Gastrocnemius medialis (tissue), 4 donors: Measurements from ENCODE around the gene OLR1. TPM values are rescaled to one million over a fixed set of nuclear protein-coding genes. Genes with fewer than 3 reads are reported as not detected.

Experiments
- ATAC-seq, 2 donors: fragments of 150-250 bp; one replicate each; pipeline ENCODE4 v1.9.1; 2016
- DNase-seq, 2 donors: peaks; one replicate each; pipeline ENCODE4 v3.0.0-alpha.2; 2019
- H3K27ac ChIP-seq, 4 donors: fragments of 200-600 bp; sonication (generic); 1 replicate in 1 of 4; 2 replicates in 3 of 4; pipeline ENCODE4 v1.5.1; 2016 to 2018; ENCODE audit warnings: mild to moderate bottlenecking in 2 of 4, moderate library complexity in 1 of 4
- H3K27me3 ChIP-seq, 3 donors: fragments of 200-600 bp; sonication (generic) in 2 of 3; 1 replicate in 1 of 3; 2 replicates in 2 of 3; pipeline versions ENCODE4 v1.5.1 to v1.6.0; 2016 to 2019; ENCODE audit warnings: mild to moderate bottlenecking in 1 of 3, moderate library complexity in 1 of 3
- H3K36me3 ChIP-seq, 2 donors: fragments of 200-600 bp; sonication (generic) in 1 of 2; one replicate each; pipeline ENCODE4 v1.5.1; 2017 to 2018
- H3K4me1 ChIP-seq, 2 donors: fragments of 200-600 bp; sonication (generic) in 1 of 2; one replicate each; pipeline ENCODE4 v1.5.1; 2016 to 2017; ENCODE audit warnings: mild to moderate bottlenecking in 2 of 2
- H3K4me3 ChIP-seq, 4 donors: fragments of 200-600 bp; sonication (generic) in 3 of 4; 1 replicate in 1 of 4; 2 replicates in 3 of 4; pipeline ENCODE4 v1.5.1; 2016 to 2019; ENCODE audit warnings: mild to moderate bottlenecking in 2 of 4
- H3K9me3 ChIP-seq, 3 donors: fragments of 200-600 bp; sonication (generic) in 2 of 3; 1 replicate in 1 of 3; 2 replicates in 2 of 3; pipeline ENCODE4 v1.5.1; 2016 to 2019
- POLR2A ChIP-seq, 2 donors: fragments of 450-650 bp; IDR thresholded peaks; one replicate each; pipeline ENCODE4 v1.6.1; 2017; ENCODE audit warnings: antibody characterized with exemption in 2 of 2, mild to moderate bottlenecking in 2 of 2, moderate library complexity in 2 of 2
- in situ Hi-C, 4 donors: fragments of 200-750 bp; cut with MboI; loops; one replicate each; pipeline versions ENCODE4 v1.15.0 to v1.8.0; 2017; ENCODE audit warnings: low sequenced_read_pairs in 4 of 4
- intact Hi-C: fragments of 100-400 bp; cut with DNase I; formaldehyde crosslinking; loops from one replicate; pipeline ENCODE4 v1.15.1; 2023; ENCODE audit warnings: low total_unique reads
- total RNA-seq, 4 donors: library from RNA; depleted of rRNA; stranded (reverse); fragments of >200 nt; gene quantifications; one replicate each; pipeline versions ENCODE4 v1.1.0 to v1.2.3, GENCODE V29; 2016
- TF ChIP-seq, protein P1 (sequence below), 5 experiments: fragments of 450-650 bp in 3 of 5; fragments of 200-600 bp in 2 of 5; sonication (generic) in 2 of 5; IDR thresholded peaks in 4 of 5; conservative IDR thresholded peaks in 1 of 5; 1 replicate in 4 of 5; 2 replicates in 1 of 5; pipeline ENCODE4 v1.5.1; 2016 to 2019; ENCODE audit warnings: antibody characterized with exemption in 5 of 5, mild to moderate bottlenecking in 3 of 5, moderate library complexity in 3 of 5

Gene OLR1
- total RNA-seq, 4 donors from 2014 or later: 0.42 TPM; not detected in 3

DNA sequence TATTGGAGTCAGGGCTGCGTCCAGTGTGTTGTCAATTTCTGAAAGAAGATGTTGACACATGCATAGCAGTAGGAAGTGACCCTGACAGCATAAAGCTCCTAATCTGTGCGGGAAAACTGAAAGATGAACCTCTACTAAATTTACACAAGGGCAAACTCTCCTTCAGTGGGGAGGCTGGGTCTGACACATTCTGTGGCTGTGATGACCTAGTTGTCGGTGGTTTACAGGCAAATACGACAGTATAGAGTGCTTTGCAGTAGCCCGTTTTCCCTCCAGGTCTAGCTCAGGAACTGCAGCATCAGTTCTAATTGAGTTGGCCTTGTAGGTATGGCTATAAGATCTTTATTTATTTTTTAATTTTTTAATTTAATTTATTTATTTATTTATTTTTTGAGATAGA is 25.9 kb upstream of the OLR1 start:
- Histone ChIP-seq H3K9me3 (no peaks in the 10 kb centered on the region), H3K27me3 (no peaks in the 10 kb centered on the region), H3K4me3 (no peak overlapping the region), H3K36me3 (no peaks in the 10 kb centered on the region), H3K4me1 (no peaks in the 10 kb centered on the region), H3K27ac (no peak overlapping the region)
- TF ChIP-seq POLR2A (IDR thresholded peaks at IDR 0.05): no peak
- TF ChIP-seq, protein P1, sequence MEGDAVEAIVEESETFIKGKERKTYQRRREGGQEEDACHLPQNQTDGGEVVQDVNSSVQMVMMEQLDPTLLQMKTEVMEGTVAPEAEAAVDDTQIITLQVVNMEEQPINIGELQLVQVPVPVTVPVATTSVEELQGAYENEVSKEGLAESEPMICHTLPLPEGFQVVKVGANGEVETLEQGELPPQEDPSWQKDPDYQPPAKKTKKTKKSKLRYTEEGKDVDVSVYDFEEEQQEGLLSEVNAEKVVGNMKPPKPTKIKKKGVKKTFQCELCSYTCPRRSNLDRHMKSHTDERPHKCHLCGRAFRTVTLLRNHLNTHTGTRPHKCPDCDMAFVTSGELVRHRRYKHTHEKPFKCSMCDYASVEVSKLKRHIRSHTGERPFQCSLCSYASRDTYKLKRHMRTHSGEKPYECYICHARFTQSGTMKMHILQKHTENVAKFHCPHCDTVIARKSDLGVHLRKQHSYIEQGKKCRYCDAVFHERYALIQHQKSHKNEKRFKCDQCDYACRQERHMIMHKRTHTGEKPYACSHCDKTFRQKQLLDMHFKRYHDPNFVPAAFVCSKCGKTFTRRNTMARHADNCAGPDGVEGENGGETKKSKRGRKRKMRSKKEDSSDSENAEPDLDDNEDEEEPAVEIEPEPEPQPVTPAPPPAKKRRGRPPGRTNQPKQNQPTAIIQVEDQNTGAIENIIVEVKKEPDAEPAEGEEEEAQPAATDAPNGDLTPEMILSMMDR (IDR thresholded peaks at IDR 0.05 in 4 of 5, conservative IDR thresholded peaks at IDR 0.05 in 1 of 5): no peak
- ATAC-seq (no peak), DNase-seq (no peak)
- intact Hi-C loops: no loop called here
- in situ Hi-C loops: no loop called here

DNA sequence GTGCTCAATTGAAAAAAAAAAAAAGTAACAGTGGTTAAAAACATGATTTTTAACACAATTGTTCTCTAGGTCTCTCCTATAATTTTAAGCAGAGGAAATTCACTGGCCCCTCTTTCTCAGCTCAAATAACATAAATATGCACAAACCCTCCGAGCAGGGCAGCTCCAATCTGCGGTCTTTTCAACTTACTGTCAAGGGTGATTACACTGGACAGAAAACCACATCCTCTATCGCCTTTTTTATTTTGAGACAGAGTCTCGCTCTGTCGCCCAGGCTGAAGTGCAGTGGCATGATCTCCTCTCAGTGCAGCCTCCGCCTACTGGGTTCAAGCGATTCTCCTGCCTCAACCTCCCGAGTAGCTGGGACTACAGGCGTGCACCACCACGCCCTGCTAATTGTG is 24.3 kb upstream of the OLR1 start:
- DNase-seq (no peak), ATAC-seq (no peak)
- in situ Hi-C loops (no loop called here), intact Hi-C loops (no loop called here)
- TF ChIP-seq POLR2A (IDR thresholded peaks at IDR 0.05): no peak
- TF ChIP-seq, protein P1 (IDR thresholded peaks at IDR 0.05 in 4 of 5, conservative IDR thresholded peaks at IDR 0.05 in 1 of 5): no peak
- H3K4me1 ChIP-seq: no peaks in the 10 kb centered on the region
- H3K4me3 ChIP-seq: no peak overlapping the region
- no peaks in the 10 kb centered on the region for H3K27me3 ChIP-seq
- no peaks in the 10 kb centered on the region for H3K9me3 ChIP-seq
- no peaks in the 10 kb centered on the region for H3K36me3 ChIP-seq
- no peak overlapping the region for H3K27ac ChIP-seq

DNA sequence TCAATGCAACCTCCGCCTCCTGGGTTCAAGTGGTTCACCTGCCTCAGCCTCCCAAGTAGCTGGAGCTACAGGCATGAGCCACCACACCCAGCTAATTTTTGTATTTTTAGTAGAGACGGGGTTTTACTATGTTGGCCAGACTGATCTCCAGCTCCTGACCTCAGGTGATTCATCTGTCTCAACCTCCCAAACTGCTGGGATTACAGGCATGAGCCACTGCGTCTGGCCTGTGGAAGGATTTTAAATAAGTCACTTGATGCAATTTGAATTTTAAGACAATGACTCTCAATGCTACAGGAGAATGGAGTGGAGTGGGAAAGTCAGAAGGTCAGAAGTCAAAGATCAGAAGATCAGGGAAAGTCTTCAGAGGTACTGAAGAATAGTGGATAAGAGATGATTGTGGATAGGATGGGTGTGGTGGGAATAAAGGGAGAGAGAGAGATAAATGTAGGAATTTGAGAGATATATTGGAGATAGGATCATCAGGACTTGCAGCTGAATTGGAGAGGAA is 22.3 kb upstream of the OLR1 start:
- in situ Hi-C loops: loop anchor here in 1 of 4 donors (5.0 kb wide), 1 partner anchor 42 kb away; no protein-coding TSS in a partner anchor
- DNase-seq (no peak), ATAC-seq (no peak)
- no peaks in the 10 kb centered on the region for H3K4me1 ChIP-seq
- no peak overlapping the region for H3K27ac ChIP-seq
- no peaks in the 10 kb centered on the region for H3K27me3 ChIP-seq
- H3K9me3 ChIP-seq: no peaks in the 10 kb centered on the region
- H3K36me3 ChIP-seq: no peaks in the 10 kb centered on the region
- intact Hi-C loops: no loop called here
- H3K4me3 ChIP-seq: no peak overlapping the region
- TF ChIP-seq, protein P1 (IDR thresholded peaks at IDR 0.05 in 4 of 5, conservative IDR thresholded peaks at IDR 0.05 in 1 of 5): no peak
- TF ChIP-seq POLR2A (IDR thresholded peaks at IDR 0.05): no peak

DNA sequence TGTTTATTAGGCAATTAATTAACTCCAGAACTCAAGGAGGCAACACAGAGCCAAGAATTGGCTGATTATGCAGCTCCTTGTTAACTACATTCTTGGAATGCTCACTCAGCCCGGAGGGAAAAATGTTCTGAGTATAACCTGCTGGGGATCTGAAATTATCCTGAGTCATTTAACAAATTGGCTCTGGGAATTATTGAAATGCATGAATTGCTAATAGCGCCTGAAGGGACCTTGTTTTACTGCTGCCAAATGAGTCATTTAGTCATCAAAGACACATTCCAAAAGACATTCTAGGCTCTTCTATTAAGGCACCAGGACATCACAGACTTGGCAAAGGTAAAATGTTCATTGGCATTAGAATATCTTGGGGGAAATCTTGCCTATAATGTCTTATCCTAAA is 19.9 kb upstream of the OLR1 start:
- TF ChIP-seq, protein P1 (IDR thresholded peaks at IDR 0.05 in 4 of 5, conservative IDR thresholded peaks at IDR 0.05 in 1 of 5): no peak
- TF ChIP-seq POLR2A (IDR thresholded peaks at IDR 0.05): no peak
- in situ Hi-C loops: loop anchor here in 1 of 4 donors (5.0 kb wide), 1 partner anchor 40 kb away; no protein-coding TSS in a partner anchor
- Histone ChIP-seq H3K27me3 (no peaks in the 10 kb centered on the region), H3K4me3 (no peak overlapping the region), H3K36me3 (no peaks in the 10 kb centered on the region), H3K9me3 (no peaks in the 10 kb centered on the region), H3K4me1 (no peaks in the 10 kb centered on the region), H3K27ac (no peak overlapping the region)
- ATAC-seq: no peak
- DNase-seq: no peak
- intact Hi-C loops: no loop called here
